Measurements from ENCODE around the gene ATP1B2.

The ATP1B2 gene

DNA sequence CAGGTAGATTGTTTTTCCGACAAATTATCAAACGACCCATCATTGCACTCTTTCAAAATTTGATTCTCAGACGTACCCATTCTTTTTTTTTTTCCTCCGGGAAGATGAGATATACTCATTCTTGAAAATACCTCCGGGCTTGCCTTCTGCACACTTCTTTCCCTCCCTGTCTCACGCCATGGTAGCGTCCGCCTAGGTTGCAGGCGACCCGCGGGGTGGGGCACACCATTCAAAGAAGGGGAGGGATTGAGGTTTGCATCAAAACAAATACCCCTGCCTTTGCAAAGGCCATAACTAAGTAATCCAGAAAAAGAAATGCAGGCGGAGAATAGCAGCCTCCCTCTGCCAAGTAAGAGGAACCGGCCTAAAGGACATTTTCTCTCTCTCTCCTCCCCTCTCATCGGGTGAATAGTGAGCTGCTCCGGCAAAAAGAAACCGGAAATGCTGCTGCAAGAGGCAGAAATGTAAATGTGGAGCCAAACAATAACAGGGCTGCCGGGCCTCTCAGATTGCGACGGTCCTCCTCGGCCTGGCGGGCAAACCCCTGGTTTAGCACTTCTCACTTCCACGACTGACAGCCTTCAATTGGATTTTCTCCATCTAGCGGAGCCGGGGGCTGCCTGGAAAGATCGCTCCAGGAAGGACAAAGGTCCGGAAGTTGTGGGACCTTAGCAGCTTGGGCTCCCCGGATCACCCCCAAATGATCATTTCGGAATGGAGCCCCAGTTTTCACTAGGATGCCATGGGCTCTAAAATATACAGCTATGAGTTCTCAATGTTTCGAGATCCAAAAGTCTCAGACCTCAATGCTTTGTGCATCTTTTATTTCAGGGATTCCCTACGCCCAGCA, 35.7 kb downstream of the ATP1B2 start:
- DNase-seq, result peak; percentile 57 to 72

DNA sequence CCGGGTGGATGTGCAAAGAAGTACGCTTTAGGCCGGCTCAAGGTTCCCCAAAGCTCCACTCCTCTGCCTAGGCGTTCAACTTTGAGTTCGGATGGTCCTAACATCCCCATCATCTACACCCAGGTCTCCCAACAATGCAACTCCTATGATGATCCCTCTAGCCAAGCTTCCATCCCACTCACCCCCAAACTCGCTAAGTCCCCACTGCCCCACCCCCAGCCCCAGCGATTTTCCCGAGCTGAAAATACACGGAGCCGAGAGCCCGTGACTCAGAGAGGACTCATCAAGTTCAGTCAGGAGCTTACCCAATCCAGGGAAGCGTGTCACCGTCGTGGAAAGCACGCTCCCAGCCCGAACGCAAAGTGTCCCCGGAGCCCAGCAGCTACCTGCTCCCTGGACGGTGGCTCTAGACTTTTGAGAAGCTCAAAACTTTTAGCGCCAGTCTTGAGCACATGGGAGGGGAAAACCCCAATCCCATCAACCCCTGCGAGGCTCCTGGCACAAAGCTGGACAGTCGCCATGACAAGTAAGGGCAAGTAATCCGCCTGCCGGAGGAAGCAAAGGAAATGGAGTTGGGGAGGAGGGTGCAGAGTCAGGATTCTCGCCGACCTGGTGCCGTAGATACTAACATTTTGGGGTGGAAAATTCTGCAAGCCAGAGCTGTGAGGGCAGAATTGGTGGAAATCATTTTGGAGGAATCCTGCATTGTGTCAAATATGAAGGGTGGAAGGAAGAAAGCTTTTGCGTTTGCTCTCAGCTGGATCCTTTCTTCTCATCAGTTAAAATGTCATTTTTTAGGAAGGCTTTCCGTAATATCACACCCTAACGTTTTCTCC, 36.6 kb downstream of the ATP1B2 start, which contains the start of gene TP53:
TSS of gene TP53 (minus strand) at position 419 of the 836 bp plus-strand sequence. CDS start 10,896 bp downstream, outside the sequence.
- peak; percentile 79 for DNase-seq

DNA sequence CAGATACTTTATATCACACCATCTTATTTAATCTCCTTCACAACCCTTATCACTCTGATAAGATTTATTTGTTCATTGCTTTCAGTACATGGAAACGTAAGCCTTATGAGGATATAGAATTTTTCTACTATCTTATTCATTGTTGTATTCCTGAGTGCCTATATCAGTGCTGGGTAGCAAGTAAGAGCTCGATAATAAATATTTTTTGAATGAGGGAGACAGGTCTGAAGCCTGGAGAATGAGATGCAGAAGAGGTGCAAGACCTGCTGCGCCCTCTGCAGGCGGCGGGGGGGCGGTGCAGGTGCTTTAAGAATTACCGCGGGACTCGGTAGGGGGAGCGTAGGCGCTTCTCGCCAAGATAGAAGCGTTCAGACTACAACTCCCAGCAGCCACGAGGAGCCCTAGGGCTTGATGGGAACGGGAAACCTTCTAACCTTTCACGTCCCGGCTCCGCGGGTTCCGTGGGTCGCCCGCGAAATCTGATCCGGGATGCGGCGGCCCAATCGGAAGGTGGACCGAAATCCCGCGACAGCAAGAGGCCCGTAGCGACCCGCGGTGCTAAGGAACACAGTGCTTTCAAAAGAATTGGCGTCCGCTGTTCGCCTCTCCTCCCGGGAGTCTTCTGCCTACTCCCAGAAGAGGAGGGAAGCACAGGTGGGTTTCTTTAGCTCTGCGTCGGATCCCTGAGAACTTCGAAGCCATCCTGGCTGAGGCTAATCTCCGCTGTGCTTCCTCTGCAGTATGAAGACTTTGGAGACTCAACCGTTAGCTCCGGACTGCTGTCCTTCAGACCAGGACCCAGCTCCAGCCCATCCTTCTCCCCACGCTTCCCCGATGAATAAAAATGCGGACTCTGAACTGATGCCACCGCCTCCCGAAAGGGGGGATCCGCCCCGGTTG, 37.4 kb downstream of the ATP1B2 start, which contains the start of gene WRAP53:
TSS of gene WRAP53 (plus strand) at position 570 of the 900 bp plus-strand sequence. CDS start at position 742, 172 bp downstream.
- peak; percentile 92 for DNase-seq

DNA sequence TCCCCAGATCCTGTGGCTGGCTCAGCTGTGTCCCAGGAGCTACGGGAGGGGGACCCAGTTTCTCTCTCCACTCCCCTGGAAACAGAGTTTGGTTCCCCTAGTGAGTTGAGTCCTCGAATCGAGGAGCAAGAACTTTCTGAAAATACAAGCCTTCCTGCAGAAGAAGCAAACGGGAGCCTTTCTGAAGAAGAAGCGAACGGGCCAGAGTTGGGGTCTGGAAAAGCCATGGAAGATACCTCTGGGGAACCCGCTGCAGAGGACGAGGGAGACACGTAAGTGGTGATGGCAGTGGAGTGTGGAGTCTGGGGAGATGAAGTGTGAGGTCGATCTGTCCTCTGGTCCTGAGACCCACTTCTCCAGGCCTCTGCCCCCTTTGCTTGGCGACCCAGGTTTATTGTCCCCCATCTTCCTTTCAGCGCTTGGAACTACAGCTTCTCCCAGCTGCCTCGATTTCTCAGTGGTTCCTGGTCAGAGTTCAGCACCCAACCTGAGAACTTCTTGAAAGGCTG, 38.1 kb downstream of the ATP1B2 start:
- DNase-seq, result no peak

DNA sequence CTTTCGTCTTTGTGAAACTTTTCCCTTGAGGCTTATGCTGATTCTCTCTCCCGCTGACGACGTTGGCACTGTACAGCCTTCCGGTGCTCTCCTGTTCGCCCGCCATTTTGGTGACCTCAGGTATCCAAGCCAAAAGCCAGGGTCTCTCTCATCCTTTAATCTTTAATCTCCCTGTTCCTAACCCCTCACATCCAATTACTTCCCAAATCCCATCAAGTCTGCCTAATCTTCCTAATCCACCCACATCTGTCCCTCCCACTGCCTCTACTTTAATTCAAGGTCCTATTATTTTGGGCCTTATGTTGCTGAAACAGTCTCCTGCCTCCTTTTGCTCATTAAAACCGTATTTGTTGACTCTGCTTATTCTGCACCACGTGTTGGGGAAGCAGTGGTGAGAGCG, 44.9 kb downstream of the ATP1B2 start:
- DNase-seq, result no peak

DNA sequence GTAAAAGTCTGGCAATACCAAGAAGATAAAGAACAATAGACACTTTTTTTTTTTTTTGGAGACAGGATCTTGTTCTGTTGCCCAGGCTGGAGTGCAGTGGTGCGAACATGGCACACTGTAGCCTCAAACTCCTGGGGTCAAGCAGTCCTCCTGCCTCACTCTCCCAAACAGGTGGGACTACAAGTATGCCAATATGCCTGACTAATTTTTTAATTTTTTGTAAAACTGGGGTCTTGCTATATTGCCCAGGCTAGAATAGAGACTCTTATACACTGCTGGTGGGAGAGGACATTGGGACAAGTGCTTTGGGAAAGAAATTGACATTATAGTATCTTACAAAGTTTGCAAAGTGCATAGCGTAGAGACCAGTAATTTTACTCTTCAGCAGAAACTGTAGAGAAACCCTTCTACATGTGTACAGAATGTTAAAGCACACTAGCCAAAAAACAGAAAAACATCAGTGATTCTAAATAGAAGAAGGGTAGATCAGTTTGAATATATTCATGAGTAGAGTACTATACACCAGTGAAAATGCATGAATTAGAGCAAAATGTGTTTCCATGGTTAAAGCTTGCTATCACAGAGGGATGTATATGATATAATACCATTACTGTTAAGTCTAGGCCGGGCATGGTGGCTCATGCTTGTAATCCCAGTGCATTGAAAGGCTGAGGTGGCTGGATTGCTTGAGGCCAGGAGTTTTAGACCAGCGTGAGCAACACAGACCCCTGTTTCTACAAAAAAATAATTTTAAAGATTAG, 47.3 kb downstream of the ATP1B2 start:
- no peak for DNase-seq

DNA sequence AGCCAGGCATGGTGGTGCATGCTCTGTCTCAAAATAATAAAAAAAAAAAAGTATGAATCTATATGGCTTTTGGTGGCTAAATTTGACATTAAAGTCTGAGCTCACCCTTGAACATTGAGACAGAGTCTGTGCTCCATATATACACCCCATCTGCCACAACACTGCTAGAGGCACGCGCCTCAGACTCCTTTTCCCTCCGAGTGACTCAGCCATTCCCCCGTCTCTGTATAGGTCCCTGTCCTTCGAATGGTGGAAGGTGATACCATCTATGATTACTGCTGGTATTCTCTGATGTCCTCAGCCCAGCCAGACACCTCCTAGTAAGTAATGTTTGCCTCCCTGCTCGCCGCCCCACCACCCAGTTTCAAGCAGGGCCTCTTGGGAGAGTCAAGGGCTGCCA, 49.8 kb downstream of the ATP1B2 start:
- DNase-seq, result no peak

DNA sequence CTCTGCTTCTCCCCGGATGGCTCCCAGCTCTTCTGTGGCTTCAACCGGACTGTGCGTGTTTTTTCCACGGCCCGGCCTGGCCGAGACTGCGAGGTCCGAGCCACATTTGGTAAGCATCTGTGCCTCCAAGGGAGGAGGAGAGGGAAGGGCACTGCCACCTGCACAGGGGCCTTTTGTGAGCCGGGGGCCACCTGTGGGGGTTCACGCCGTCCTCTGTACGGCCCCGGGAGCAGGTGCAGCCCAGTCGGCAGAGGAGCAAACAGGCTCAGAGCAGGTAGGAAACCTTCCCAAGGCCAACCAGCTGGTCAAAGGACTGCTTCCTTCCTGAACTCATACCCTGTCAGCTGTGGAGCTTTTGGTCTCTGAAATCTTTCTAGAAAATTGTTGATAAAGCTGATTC, 51.0 kb downstream of the ATP1B2 start:
- DNase-seq, result no peak

DNA sequence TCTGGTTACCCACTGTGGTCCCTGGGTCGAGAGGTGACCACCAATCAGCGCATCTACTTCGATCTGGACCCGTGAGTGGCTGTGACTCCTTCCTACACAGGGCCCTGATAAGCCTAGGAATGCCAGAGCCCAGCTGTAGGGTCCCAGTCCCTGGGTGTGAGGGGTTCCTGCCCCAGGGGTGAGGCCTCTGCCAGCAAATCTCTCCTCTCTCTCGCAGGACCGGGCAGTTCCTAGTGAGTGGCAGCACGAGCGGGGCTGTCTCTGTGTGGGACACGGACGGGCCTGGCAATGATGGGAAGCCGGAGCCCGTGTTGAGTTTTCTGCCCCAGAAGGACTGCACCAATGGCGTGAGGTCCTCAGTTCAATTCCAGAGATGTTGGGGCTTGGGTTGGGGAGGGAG, 52.0 kb downstream of the ATP1B2 start:
- DNase-seq, result no peak

DNA sequence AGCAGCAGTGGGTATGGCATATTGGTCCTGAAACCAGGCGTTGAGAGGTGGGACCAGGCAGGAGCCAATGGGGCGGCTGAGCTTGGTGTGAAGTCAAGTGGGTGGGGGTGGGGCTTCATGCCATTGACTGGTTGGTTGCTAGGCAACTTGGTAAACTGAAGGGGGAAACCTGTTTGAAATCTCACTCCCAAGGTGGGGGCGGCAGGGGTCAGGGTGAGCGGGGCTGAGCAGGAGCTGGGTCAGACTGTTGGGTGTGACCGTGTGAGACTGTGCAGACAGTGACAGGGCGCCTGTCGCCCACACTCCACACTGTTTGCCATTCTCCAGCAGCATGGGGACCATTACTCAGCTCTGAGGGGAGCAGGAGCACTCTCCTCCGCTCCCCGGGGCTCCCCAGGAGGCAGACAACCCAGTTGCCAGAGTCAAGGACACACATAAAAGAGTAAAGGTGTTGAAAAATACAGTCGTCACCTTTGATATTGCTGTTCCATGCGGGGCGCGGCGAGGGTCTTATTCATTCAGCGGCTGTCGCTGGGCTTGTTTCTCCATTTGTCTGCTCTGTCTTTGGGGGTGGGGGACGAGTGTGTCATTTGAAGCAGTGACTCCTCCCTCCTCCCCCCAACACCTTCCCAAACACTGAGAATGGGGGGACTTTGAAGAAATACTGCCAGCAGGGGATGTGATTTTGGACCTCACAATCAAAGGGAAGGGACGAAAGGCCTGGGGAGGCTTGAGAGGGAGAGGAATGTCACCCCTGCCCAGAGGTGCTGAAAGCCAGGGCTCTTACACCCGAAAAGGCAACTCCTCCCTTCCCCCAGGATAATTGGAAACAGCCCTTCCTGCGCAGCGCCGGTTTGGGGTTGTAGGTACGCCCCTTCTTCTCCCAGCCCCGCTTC, 53.1 kb downstream of the ATP1B2 start:
- no peak for DNase-seq

DNA sequence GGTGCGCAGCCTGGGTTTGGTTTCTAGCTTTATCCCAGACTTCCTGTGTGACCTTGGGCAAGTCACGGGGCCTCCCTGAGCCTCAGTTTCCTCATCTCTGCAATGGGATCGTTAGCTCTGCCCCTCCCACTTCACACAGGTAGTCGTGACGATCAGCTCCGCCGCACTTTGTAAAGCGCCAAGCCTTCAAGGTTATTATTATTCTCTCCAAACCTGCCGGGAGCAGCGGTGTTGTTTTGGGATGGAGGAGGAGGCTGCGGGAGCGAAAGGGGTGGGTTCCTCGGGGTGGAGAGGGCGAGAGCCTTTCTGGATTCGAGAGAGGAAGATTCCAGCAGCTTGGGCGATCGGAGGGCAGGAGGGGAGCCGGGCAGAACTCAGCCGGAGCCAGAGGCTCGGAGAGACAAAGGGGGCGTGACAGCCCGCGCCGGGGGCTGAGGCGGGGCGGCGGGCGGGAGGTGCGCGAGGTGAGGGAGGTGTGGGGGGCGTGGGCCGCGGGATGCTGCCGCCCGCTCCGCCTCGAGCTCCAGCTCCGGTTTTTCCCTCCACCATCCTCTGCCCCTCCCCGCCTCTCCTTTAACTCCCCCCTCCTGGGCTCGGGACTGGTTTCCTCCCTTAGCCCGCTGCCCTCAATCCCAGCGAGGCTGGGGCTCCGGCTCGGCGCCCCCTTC, 54.0 kb downstream of the ATP1B2 start, which contains the start of gene EFNB3:
TSS of gene EFNB3 (plus strand) at position 602 of the 668 bp plus-strand sequence. CDS start 397 bp downstream, outside the sequence.
- DNase-seq, result peak in 1 of 2 experiments; percentile 2

DNA sequence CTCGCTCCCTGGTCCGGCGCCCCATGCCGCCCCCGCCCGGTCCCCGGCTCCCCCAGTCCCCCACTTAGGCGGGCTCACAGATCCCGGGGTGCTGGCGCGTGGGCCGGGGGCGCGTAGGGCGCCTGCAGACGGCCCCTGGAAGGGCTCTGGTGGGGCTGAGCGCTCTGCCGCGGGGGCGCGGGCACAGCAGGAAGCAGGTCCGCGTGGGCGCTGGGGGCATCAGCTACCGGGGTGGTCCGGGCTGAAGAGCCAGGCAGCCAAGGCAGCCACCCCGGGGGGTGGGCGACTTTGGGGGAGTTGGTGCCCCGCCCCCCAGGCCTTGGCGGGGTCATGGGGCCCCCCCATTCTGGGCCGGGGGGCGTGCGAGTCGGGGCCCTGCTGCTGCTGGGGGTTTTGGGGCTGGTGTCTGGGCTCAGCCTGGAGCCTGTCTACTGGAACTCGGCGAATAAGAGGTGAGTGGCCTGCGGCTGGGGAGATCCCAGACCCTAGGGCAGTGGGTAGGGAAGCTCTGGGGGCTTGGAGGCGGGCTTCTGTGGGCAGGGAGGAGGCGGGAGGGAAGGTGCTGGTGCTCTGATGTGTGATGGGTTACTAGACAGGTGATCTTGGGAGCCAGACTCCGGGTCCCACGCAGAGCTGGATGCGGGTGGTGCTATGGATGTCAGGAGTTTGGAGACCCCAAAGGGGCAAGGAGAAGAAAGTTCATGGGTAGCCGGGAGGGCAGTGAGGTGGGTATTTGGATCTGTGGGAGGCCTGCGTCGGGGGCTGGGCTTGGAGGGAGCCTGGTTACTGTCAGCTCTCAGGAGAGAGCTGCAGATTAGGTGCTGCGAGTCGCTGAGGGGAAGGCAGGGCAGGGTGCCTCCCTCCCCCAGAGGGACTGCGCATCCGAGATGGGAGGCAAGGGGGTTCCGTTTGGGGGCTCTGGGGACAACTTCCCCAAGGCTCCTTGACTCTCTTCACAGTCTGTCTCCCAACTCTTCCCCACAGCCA, 54.8 kb downstream of the ATP1B2 start:
- DNase-seq, result no peak

DNA sequence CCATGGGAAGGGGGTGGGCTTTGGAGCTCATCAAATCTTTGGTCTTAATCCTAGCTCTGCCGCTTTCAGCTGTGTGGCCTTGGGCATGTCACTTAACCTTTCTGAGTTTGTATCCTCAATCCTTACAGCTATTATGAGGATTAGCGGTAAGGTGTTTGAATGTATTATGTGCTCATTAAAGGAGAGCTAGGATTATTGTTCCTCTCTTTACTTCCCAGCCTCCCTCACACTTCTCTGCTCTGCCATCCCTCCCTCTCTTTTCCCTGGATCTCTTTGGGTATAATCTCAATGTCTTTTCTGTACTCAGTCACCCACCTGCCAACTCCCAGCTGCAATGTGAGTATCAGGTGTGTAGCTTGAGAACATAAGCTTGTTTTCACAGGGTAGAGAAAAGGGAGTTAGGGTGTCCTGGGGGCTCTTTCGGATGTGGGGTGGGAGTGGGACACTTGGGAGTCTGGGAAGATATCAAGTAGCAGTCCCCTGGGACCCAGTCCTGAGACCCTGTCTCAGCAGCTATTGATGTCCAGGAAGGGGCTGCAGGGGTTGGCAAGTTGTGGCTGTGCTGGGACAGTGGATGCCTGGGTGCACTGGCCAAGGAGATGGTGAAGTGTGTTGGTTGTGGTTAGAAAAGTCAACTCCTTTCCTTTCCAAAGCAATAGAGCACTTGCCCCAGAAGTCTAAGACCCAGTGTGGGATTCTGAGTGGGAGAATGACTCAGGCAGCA, 56.1 kb downstream of the ATP1B2 start:
- DNase-seq, result no peak

Measured in Kasumi-1 (cell line).